Omental fat pad (tissue), 4 donors: ENCODE data around the gene ASTE1. TPM values are rescaled to one million over a fixed set of nuclear protein-coding genes. Genes with fewer than 3 reads are reported as not detected.

ENCODE experiments used
- ATAC-seq: fragments of 150-250 bp; one replicate; pipeline ENCODE4 v1.9.1; 2016; ENCODE audit warnings: mild to moderate bottlenecking, moderate library complexity; ENCODE audit not compliant: low FRiP score
- DNase-seq: peaks from one replicate; pipeline ENCODE4 v3.0.0-alpha.2; 2019; ENCODE audit warnings: low spot score
- CTCF ChIP-seq, 3 donors: fragments of 450-650 bp; IDR thresholded peaks; one replicate each; pipeline ENCODE4 v1.5.1; 2016 to 2017; ENCODE audit warnings: antibody characterized with exemption in 3 of 3, mild to moderate bottlenecking in 3 of 3, moderate library complexity in 2 of 3
- total RNA-seq, 4 donors: library from RNA; depleted of rRNA; stranded (reverse); fragments of >200 nt; gene quantifications; one replicate each; pipeline ENCODE4 v1.1.0, GENCODE V29; 2016

ASTE1 gene
- 1 to 10 TPM; 3.7 to 7.6 (median 5.7) TPM for total RNA-seq

GRCh38 chr3:131026321-131027151 is at the start of gene ASTE1, which contains the start of gene NEK11:
TSS of gene ASTE1 (minus strand) at chr3:131026825. CDS start at chr3:131025306, 1,519 bp downstream.
TSS of gene NEK11 (plus strand) at chr3:131026877. CDS start at chr3:131029709, 2,832 bp downstream.
- ATAC-seq (peak; percentile 100), DNase-seq (peak; percentile 76)
- TF ChIP-seq CTCF (IDR thresholded peaks at IDR 0.05), result no peak

GRCh38 chr3:131075632-131076328 is 49.2 kb upstream of the ASTE1 start:
- ATAC-seq (no peak), DNase-seq (no peak)
- TF ChIP-seq CTCF (IDR thresholded peaks at IDR 0.05), result no peak

GRCh38 chr3:131072845-131073244 is 46.2 kb upstream of the ASTE1 start:
- no peak for TF ChIP-seq CTCF (IDR thresholded peaks at IDR 0.05)
- ATAC-seq (no peak), DNase-seq (no peak)

GRCh38 chr3:131072099-131072559 is 45.5 kb upstream of the ASTE1 start:
- no peak for DNase-seq
- TF ChIP-seq CTCF (IDR thresholded peaks at IDR 0.05), result no peak
- no peak for ATAC-seq

- TF ChIP-seq CTCF (IDR thresholded peaks at IDR 0.05), result no peak
- DNase-seq (no peak), ATAC-seq (no peak)
Observed at GRCh38 chr3:131067983-131068382, 41.4 kb upstream of the ASTE1 start.

GRCh38 chr3:131053043-131053859 is 26.6 kb upstream of the ASTE1 start:
- no peak for TF ChIP-seq CTCF (IDR thresholded peaks at IDR 0.05)
- DNase-seq, result no peak
- ATAC-seq, result no peak
